ENCODE measurements around the gene MYO3B.

MYO3B gene

DNA sequence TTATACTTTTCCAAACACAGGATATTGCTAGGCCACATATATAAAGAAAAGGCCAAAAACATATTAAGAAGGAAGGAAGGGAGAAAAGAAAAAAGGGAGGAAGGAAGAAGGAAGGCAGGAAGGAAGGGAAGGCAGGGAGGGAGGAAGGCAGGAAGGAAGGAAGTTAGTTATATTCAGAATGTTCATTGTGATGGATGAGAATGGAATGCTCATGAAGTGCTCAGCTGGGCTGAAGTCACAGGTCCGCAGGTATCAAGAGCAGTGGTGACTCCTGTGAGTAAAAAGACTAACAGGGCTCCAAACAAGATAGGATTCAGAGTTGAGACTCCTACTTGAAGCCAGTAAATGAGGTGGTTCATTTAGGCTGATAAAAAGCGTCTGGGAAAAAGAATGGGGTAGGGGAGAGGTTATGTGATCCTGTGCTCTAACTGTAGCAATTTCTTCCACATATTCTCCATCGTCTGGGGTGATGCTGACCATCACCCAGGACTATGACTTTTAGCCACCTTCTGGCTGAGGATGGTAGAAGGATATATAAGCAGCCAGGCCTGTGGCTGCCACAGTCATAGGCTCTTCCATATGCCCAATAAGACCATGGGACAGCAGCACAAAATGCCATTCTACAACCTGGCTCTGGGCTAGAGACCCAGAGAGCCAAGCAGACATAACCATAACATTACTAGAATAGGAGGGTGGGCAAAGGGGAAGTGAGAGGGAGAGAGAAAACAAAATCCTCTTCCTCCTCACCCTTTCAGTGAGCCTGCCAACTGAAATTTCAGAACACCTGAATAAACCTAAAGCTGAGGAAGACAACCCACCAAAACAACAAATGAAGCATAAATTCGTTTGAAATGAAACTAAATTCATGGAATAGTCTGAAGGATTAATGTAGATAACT is 173.2 kb downstream of the MYO3B start:
- H3K9ac ChIP-seq (ENCODE audit: low read length) = no peak overlapping the region
- no peak overlapping the region for H2BK5ac ChIP-seq (ENCODE audit: low read depth, low read length, poor library complexity, severe bottlenecking)
- no peaks in the 10 kb centered on the region for H3K9me3 ChIP-seq (ENCODE audit: control insufficient read depth, low read length)
- no peak overlapping the region for H2BK120ac ChIP-seq (ENCODE audit: low read depth, low read length)
- WGBS = 85% methylated on average over 3 of the region's 4 CpGs
- H4K91ac ChIP-seq (ENCODE audit: low read length) = no peak overlapping the region
- H4K8ac ChIP-seq (ENCODE audit: low read length) = no peak overlapping the region
- H3K23ac ChIP-seq (ENCODE audit: low read length in 2 of 2) = no peak overlapping the region
- peaks cover 13 to 23% of the 10 kb centered on the region in 2 experiments for H3K27me3 ChIP-seq (ENCODE audit: control insufficient read depth in 1 of 2, insufficient read depth in 1 of 2, low read length in 2 of 2)
- no peak overlapping the region for H2BK12ac ChIP-seq (ENCODE audit: low read length in 2 of 2)
- H2AK5ac ChIP-seq (ENCODE audit: low read length, severe bottlenecking) = no peak overlapping the region
- H3K79me1 ChIP-seq (replicated peaks; ENCODE audit: low read length, poor library complexity, severe bottlenecking) = no peaks in the 10 kb centered on the region
- H3K18ac ChIP-seq (ENCODE audit: low read depth in 1 of 2, low read length in 2 of 2) = no peak overlapping the region
- no peak overlapping the region for H3K4me3 ChIP-seq (ENCODE audit: insufficient read depth in 1 of 2, low read depth in 1 of 2, low read length in 2 of 2)
- no peak overlapping the region for H3K4ac ChIP-seq (ENCODE audit: low read depth in 1 of 2, low read length in 2 of 2)
- no peak overlapping the region for H3K14ac ChIP-seq (ENCODE audit: low read length in 2 of 2)
- H3K27ac ChIP-seq (ENCODE audit: low read length, poor library complexity, severe bottlenecking) = no peak overlapping the region
- H3K36me3 ChIP-seq (ENCODE audit: control insufficient read depth in 1 of 2, insufficient read depth in 2 of 2, low read depth in 1 of 2, low read length in 2 of 2) = no peaks in the 10 kb centered on the region
- no peak for DNase-seq
- no peak overlapping the region for H2AFZ ChIP-seq (ENCODE audit: low read depth, low read length)
- no peak overlapping the region for H2BK15ac ChIP-seq (ENCODE audit: low read depth, poor library complexity, severe bottlenecking)
- no peaks in the 10 kb centered on the region for H3K4me1 ChIP-seq (ENCODE audit: control insufficient read depth, insufficient read depth, low read depth, low read length)
- H3K4me2 ChIP-seq (ENCODE audit: low read length, poor library complexity, severe bottlenecking) = no peak overlapping the region

- no peak overlapping the region for H3K27ac ChIP-seq (ENCODE audit: low read length, poor library complexity, severe bottlenecking)
- H2BK120ac ChIP-seq (ENCODE audit: low read depth, low read length) = no peak overlapping the region
- no peak overlapping the region for H4K8ac ChIP-seq (ENCODE audit: low read length)
- H2BK12ac ChIP-seq (ENCODE audit: low read length in 2 of 2) = no peak overlapping the region
- no peak overlapping the region for H2BK15ac ChIP-seq (ENCODE audit: low read depth, poor library complexity, severe bottlenecking)
- no peaks in the 10 kb centered on the region for H3K9me3 ChIP-seq (ENCODE audit: control insufficient read depth, low read length)
- H2AK5ac ChIP-seq (ENCODE audit: low read length, severe bottlenecking) = no peak overlapping the region
- WGBS = 71% methylated on average over 1 of the region's 2 CpGs
- H3K18ac ChIP-seq (ENCODE audit: low read depth in 1 of 2, low read length in 2 of 2) = no peak overlapping the region
- no peak for DNase-seq
- no peak overlapping the region for H3K4me3 ChIP-seq (ENCODE audit: insufficient read depth in 1 of 2, low read depth in 1 of 2, low read length in 2 of 2)
- H3K79me1 ChIP-seq (replicated peaks; ENCODE audit: low read length, poor library complexity, severe bottlenecking) = no peaks in the 10 kb centered on the region
- no peak overlapping the region for H3K4ac ChIP-seq (ENCODE audit: low read depth in 1 of 2, low read length in 2 of 2)
- H4K91ac ChIP-seq (ENCODE audit: low read length) = no peak overlapping the region
- H3K4me2 ChIP-seq (ENCODE audit: low read length, poor library complexity, severe bottlenecking) = no peak overlapping the region
- no peaks in the 10 kb centered on the region for H3K36me3 ChIP-seq (ENCODE audit: control insufficient read depth in 1 of 2, insufficient read depth in 2 of 2, low read depth in 1 of 2, low read length in 2 of 2)
- H3K23ac ChIP-seq (ENCODE audit: low read length in 2 of 2) = no peak overlapping the region
- no peaks in the 10 kb centered on the region for H3K4me1 ChIP-seq (ENCODE audit: control insufficient read depth, insufficient read depth, low read depth, low read length)
- H3K9ac ChIP-seq (ENCODE audit: low read length) = no peak overlapping the region
- H2AFZ ChIP-seq (ENCODE audit: low read depth, low read length) = no peak overlapping the region
- no peak overlapping the region for H2BK5ac ChIP-seq (ENCODE audit: low read depth, low read length, poor library complexity, severe bottlenecking)
- H3K14ac ChIP-seq (ENCODE audit: low read length in 2 of 2) = no peak overlapping the region
- H3K27me3 ChIP-seq (ENCODE audit: control insufficient read depth in 1 of 2, insufficient read depth in 1 of 2, low read length in 2 of 2) = peaks cover 13 to 23% of the 10 kb centered on the region in 2 experiments
These were observed 175.8 kb downstream of the MYO3B start for GRCh38 chr2:170353723-170354122.

DNA sequence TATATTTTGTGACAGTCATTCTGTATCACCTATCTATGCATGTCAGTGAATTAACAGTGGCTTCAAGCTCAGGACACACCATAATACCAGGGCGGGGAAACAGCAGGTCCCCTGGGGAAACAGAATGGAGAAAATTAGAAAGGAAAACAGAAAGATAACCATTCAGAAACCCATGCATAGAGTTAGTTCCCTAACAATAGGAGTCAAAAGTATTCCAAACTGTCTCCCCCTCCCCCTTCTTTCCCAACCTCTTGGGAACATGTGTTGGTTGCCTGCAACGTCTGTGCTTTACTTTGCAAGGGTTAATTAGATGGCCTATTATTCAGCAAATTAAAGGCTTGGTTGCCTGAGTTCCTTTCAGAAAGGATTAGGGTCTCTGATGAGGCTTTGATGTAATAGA is 176.4 kb downstream of the MYO3B start:
- DNase-seq = no peak
- H2AK5ac ChIP-seq (ENCODE audit: low read length, severe bottlenecking) = no peak overlapping the region
- no peak overlapping the region for H2BK15ac ChIP-seq (ENCODE audit: low read depth, poor library complexity, severe bottlenecking)
- H3K4me2 ChIP-seq (ENCODE audit: low read length, poor library complexity, severe bottlenecking) = no peak overlapping the region
- no peaks in the 10 kb centered on the region for H3K79me1 ChIP-seq (replicated peaks; ENCODE audit: low read length, poor library complexity, severe bottlenecking)
- H4K8ac ChIP-seq (ENCODE audit: low read length) = no peak overlapping the region
- H2AFZ ChIP-seq (ENCODE audit: low read depth, low read length) = no peak overlapping the region
- no peak overlapping the region for H3K23ac ChIP-seq (ENCODE audit: low read length in 2 of 2)
- H3K9ac ChIP-seq (ENCODE audit: low read length) = no peak overlapping the region
- H3K27ac ChIP-seq (ENCODE audit: low read length, poor library complexity, severe bottlenecking) = no peak overlapping the region
- H4K91ac ChIP-seq (ENCODE audit: low read length) = no peak overlapping the region
- WGBS = 31% methylated on average over 2 of the region's 2 CpGs
- H2BK120ac ChIP-seq (ENCODE audit: low read depth, low read length) = no peak overlapping the region
- H3K27me3 ChIP-seq (ENCODE audit: control insufficient read depth in 1 of 2, insufficient read depth in 1 of 2, low read length in 2 of 2) = peaks cover 16 to 23% of the 10 kb centered on the region in 2 experiments
- no peaks in the 10 kb centered on the region for H3K4me1 ChIP-seq (ENCODE audit: control insufficient read depth, insufficient read depth, low read depth, low read length)
- no peak overlapping the region for H2BK5ac ChIP-seq (ENCODE audit: low read depth, low read length, poor library complexity, severe bottlenecking)
- H2BK12ac ChIP-seq (ENCODE audit: low read length in 2 of 2) = no peak overlapping the region
- no peak overlapping the region for H3K18ac ChIP-seq (ENCODE audit: low read depth in 1 of 2, low read length in 2 of 2)
- H3K4ac ChIP-seq (ENCODE audit: low read depth in 1 of 2, low read length in 2 of 2) = no peak overlapping the region
- no peak overlapping the region for H3K14ac ChIP-seq (ENCODE audit: low read length in 2 of 2)
- no peak overlapping the region for H3K4me3 ChIP-seq (ENCODE audit: insufficient read depth in 1 of 2, low read depth in 1 of 2, low read length in 2 of 2)
- no peaks in the 10 kb centered on the region for H3K9me3 ChIP-seq (ENCODE audit: control insufficient read depth, low read length)
- H3K36me3 ChIP-seq (ENCODE audit: control insufficient read depth in 1 of 2, insufficient read depth in 2 of 2, low read depth in 1 of 2, low read length in 2 of 2) = no peaks in the 10 kb centered on the region

DNA sequence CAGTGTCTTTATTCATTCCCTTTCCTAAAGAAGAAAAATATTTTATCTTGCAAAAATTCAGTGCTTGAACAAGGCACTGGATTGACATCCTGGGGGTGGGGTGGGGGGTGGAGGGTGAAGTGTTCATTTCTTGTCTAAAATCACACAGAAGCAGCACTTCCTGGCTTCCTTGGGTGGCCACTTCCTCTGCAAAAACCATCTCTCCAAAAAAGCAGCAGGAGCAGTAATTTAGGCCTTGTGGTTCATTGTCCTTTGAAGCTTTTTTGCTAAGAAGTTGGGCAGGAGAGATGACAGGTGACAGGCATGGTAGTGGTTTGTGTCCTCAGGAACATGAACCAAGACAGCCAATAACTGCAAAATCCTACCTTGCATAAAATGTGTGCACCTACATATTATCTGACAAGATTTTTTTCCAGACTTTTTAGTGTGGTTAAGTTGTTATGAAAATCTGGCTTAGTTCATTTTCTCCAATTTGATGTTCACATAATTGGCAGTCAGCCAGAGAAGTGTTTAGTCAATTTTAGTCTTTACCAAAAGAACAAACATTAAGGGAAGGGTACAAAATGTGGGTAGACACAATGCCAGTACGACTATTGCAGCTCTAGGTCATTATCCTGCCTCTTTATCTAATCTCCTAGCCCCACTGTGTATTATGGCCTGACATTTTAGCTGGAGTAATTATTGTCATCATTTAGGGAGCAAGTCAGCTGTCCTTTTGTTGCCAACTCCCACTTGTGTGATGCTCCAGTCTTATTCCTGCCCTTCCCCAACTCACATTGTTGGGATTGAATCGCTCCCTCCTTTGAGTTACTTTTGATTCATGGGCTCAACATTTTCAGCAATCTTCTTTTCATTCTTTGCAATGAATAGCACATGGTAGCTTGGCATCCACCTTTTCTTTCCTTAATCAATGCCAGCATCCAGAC is 177.2 kb downstream of the MYO3B start:
- WGBS = 92% methylated on average over 2 of the region's 2 CpGs
- no peak overlapping the region for H4K91ac ChIP-seq (ENCODE audit: low read length)
- no peaks in the 10 kb centered on the region for H3K9me3 ChIP-seq (ENCODE audit: control insufficient read depth, low read length)
- no peak overlapping the region for H2AFZ ChIP-seq (ENCODE audit: low read depth, low read length)
- no peak overlapping the region for H4K8ac ChIP-seq (ENCODE audit: low read length)
- no peak overlapping the region for H3K14ac ChIP-seq (ENCODE audit: low read length in 2 of 2)
- H3K27ac ChIP-seq (ENCODE audit: low read length, poor library complexity, severe bottlenecking) = no peak overlapping the region
- no peak overlapping the region for H2BK12ac ChIP-seq (ENCODE audit: low read length in 2 of 2)
- no peak overlapping the region for H3K18ac ChIP-seq (ENCODE audit: low read depth in 1 of 2, low read length in 2 of 2)
- H3K4me1 ChIP-seq (ENCODE audit: control insufficient read depth, insufficient read depth, low read depth, low read length) = no peaks in the 10 kb centered on the region
- no peak for DNase-seq
- H2BK15ac ChIP-seq (ENCODE audit: low read depth, poor library complexity, severe bottlenecking) = no peak overlapping the region
- no peak overlapping the region for H3K4me3 ChIP-seq (ENCODE audit: insufficient read depth in 1 of 2, low read depth in 1 of 2, low read length in 2 of 2)
- H3K36me3 ChIP-seq (ENCODE audit: control insufficient read depth in 1 of 2, insufficient read depth in 2 of 2, low read depth in 1 of 2, low read length in 2 of 2) = no peaks in the 10 kb centered on the region
- H3K23ac ChIP-seq (ENCODE audit: low read length in 2 of 2) = no peak overlapping the region
- no peak overlapping the region for H3K4me2 ChIP-seq (ENCODE audit: low read length, poor library complexity, severe bottlenecking)
- no peak overlapping the region for H2BK120ac ChIP-seq (ENCODE audit: low read depth, low read length)
- H3K27me3 ChIP-seq (ENCODE audit: control insufficient read depth in 1 of 2, insufficient read depth in 1 of 2, low read length in 2 of 2) = peaks cover 18 to 23% of the 10 kb centered on the region in 2 experiments
- H2AK5ac ChIP-seq (ENCODE audit: low read length, severe bottlenecking) = no peak overlapping the region
- no peaks in the 10 kb centered on the region for H3K79me1 ChIP-seq (replicated peaks; ENCODE audit: low read length, poor library complexity, severe bottlenecking)
- H2BK5ac ChIP-seq (ENCODE audit: low read depth, low read length, poor library complexity, severe bottlenecking) = no peak overlapping the region
- H3K9ac ChIP-seq (ENCODE audit: low read length) = no peak overlapping the region
- no peak overlapping the region for H3K4ac ChIP-seq (ENCODE audit: low read depth in 1 of 2, low read length in 2 of 2)
